K562 (cell line): ENCODE results near the gene PPP1R14C. TPM values are rescaled to one million over a fixed set of nuclear protein-coding genes. Genes with fewer than 3 reads are reported as not detected.
A peak's percentile ranks its signal among the peaks of the same experiment; 100 is the strongest.

Experiments used
- ATAC-seq: fragments of 200-7000 bp; cut with Tn5 transposase; 3 replicates; pipeline ENCODE4 v1.9.1; 2020; ENCODE audit warnings: moderate library complexity
- BruUV-seq: library from RNA; stranded (reverse); fragments of 400-500 nt; replicated peaks from 2 replicates; lab custom pipeline; 2021; lab: Mats Ljungman, UMichigan
- CTCF ChIA-PET: fragments of 300-600 bp; formaldehyde crosslinking; extraction: SDS; loops from one replicate; lab custom pipeline; 2021; ENCODE audit warnings: low intra/inter-chr PET ratio; lab: Yijun Ruan, JAX
- POLR2A ChIA-PET: fragments of 300-600, 350-650 bp; sonication (Branson Sonifier 250); formaldehyde crosslinking; extraction: SDS; loops from one replicate; lab custom pipeline; 2021; ENCODE audit warnings: antibody characterized with exemption, inconsistent platforms; lab: Yijun Ruan, JAX
- DNase-seq, 4 experiments: peaks; one replicate each; pipeline versions ENCODE4 v3.0.0 to v3.0.0-alpha.2; 2011 to 2018; ENCODE audit warnings: low spot score in 3 of 4, mixed read lengths in 3 of 4; ENCODE audit errors: extremely low read depth in 1 of 4
- FAIRE-seq: peaks from 2 replicates; lab custom pipeline; 2011; peaks lifted over from hg19 to GRCh38; lab: Jason Lieb, UNC
- H2AFZ ChIP-seq: 2 replicates; pipeline ENCODE4 v1.6.0; 2011; ENCODE audit warnings: low read depth, low read length, control low read depth, inconsistent platforms
- H3K27ac ChIP-seq: fragments of 200-600 bp; 3 replicates; pipeline ENCODE4 v1.8.0; 2011; ENCODE audit warnings: low read depth, mild to moderate bottlenecking, control low read depth, inconsistent platforms, low read length, moderate library complexity, mixed read lengths; ENCODE audit errors: extremely low read depth
- H3K27me3 ChIP-seq, 2 experiments: fragments of 300-600 bp in 1 of 2; 2 replicates in 1 of 2; 3 replicates in 1 of 2; pipeline versions ENCODE4 v1.6.0 to v1.8.0; 2011; ENCODE audit warnings: inconsistent platforms in 2 of 2, low read length in 2 of 2, mild to moderate bottlenecking in 1 of 2, mixed read lengths in 1 of 2, moderate library complexity in 1 of 2; ENCODE audit not compliant: control insufficient read depth in 2 of 2, insufficient read depth in 2 of 2
- H3K36me3 ChIP-seq: fragments of 300-600 bp; 3 replicates; pipeline ENCODE4 v1.8.0; 2011; ENCODE audit warnings: mild to moderate bottlenecking, low read length, inconsistent platforms; ENCODE audit not compliant: control insufficient read depth, insufficient read depth
- H3K4me1 ChIP-seq, 2 experiments: fragments of 200-600 bp in 1 of 2; replicated peaks in 1 of 2; 2 replicates in 1 of 2; 3 replicates in 1 of 2; pipeline versions ENCODE4 v1.5.1 to v1.8.0; 2011; ENCODE audit warnings: inconsistent platforms in 2 of 2, low read length in 2 of 2, mild to moderate bottlenecking in 1 of 2, mixed read lengths in 1 of 2, moderate library complexity in 1 of 2; ENCODE audit not compliant: control insufficient read depth in 2 of 2, insufficient read depth in 2 of 2
- H3K4me2 ChIP-seq: 2 replicates; pipeline ENCODE4 v1.6.1; 2011; ENCODE audit warnings: low read length, control low read depth, inconsistent platforms, mixed read lengths; ENCODE audit not compliant: insufficient read depth
- H3K4me3 ChIP-seq: fragments of 200-600 bp; sonication (generic), shearing (Covaris generic); 2 replicates; pipeline ENCODE4 v1.5.1; 2016; ENCODE audit warnings: control low read depth, inconsistent platforms
- H3K79me2 ChIP-seq: fragments of 200-600 bp; 3 replicates; pipeline ENCODE4 v1.8.0; 2011; ENCODE audit warnings: low read length, inconsistent platforms; ENCODE audit not compliant: control insufficient read depth, insufficient read depth
- H3K9ac ChIP-seq, 2 experiments: 2 replicates each; pipeline versions ENCODE4 v1.6.0 to v1.6.1; 2011; ENCODE audit warnings: low read depth in 2 of 2, low read length in 2 of 2, control low read depth in 1 of 2, inconsistent platforms in 1 of 2, mild to moderate bottlenecking in 1 of 2, mixed read lengths in 1 of 2; ENCODE audit not compliant: insufficient read depth in 1 of 2
- H3K9me1 ChIP-seq: one replicate; pipeline ENCODE4 v1.6.0; 2011; ENCODE audit warnings: inconsistent platforms, mild to moderate bottlenecking, low read length, moderate library complexity; ENCODE audit not compliant: control insufficient read depth, insufficient read depth
- H3K9me3 ChIP-seq: replicated peaks from 2 replicates; pipeline ENCODE4 v1.5.1; 2011; ENCODE audit warnings: low read depth, low read length, inconsistent platforms; ENCODE audit not compliant: control insufficient read depth, insufficient read depth
- H4K20me1 ChIP-seq: replicated peaks from 2 replicates; pipeline ENCODE4 v1.6.1; 2011; ENCODE audit warnings: low read length, inconsistent platforms, mixed read lengths; ENCODE audit not compliant: control insufficient read depth, insufficient read depth
- BCOR ChIP-seq: fragments of 450-650 bp; IDR thresholded peaks from 2 replicates; pipeline ENCODE4 v1.6.1; 2016
- CTCFL ChIP-seq: IDR thresholded peaks from 2 replicates; pipeline ENCODE4 v1.6.1; 2011; ENCODE audit warnings: borderline replicate concordance, low read depth, mild to moderate bottlenecking, moderate library complexity, low read length; ENCODE audit not compliant: insufficient read depth, poor library complexity, severe bottlenecking
- DACH1 ChIP-seq: fragments of 450-650 bp; IDR thresholded peaks from 2 replicates; pipeline ENCODE4 v1.6.1; 2018; ENCODE audit not compliant: partially characterized antibody
- EP300 ChIP-seq: IDR thresholded peaks from 2 replicates; pipeline ENCODE4 v1.6.1; 2012; ENCODE audit warnings: low read length, improper control_type of control experiment
- LARP7 ChIP-seq: fragments of 450-650 bp; IDR thresholded peaks from 2 replicates; pipeline ENCODE4 v1.6.1; 2016
- MAFG ChIP-seq: fragments of 450-650 bp; conservative IDR thresholded peaks from 2 replicates; pipeline ENCODE4 v1.6.1; 2016; ENCODE audit warnings: missing genetic modification characterization, missing compliant biosample characterization
- NFXL1 ChIP-seq: fragments of 450-650 bp; formaldehyde crosslinking; IDR thresholded peaks from 2 replicates; pipeline ENCODE4 v1.4.0; 2021; ENCODE audit warnings: mild to moderate bottlenecking
- NR2C2 ChIP-seq, 2 experiments: fragments of 200-800 bp in 1 of 2; sonication (Bioruptor generic) in 1 of 2; sonication (generic) in 1 of 2; formaldehyde crosslinking in 1 of 2; IDR thresholded peaks; 2 replicates each; pipeline versions ENCODE4 v1.6.1 to v1.8.0; 2016 to 2022; ENCODE audit warnings: mild to moderate bottlenecking in 1 of 2, missing compliant biosample characterization in 1 of 2, missing genetic modification characterization in 1 of 2, missing genetic modification reagents in 1 of 2
- RBM15 ChIP-seq: fragments of 200-400 bp; formaldehyde crosslinking; IDR thresholded peaks from 2 replicates; pipeline ENCODE4 v1.6.1; 2018; ENCODE audit warnings: mild to moderate bottlenecking, low read length, moderate library complexity; ENCODE audit not compliant: insufficient read depth
- RNF219 ChIP-seq: fragments of 250-450 bp; sonication (Bioruptor Pico); IDR thresholded peaks from 2 replicates; pipeline ENCODE4 v1.5.0; 2022; ENCODE audit warnings: mild to moderate bottlenecking
- SOX6 ChIP-seq: fragments of 450-650 bp; IDR thresholded peaks from 2 replicates; pipeline ENCODE4 v1.6.1; 2014; ENCODE audit warnings: mild to moderate bottlenecking
- U2AF1 ChIP-seq: fragments of 200-400 bp; formaldehyde crosslinking; optimal IDR thresholded peaks from 2 replicates; pipeline ENCODE3; 2017; ENCODE audit warnings: mild to moderate bottlenecking, low read depth, low read length, moderate library complexity
- ZNF436 ChIP-seq: fragments of 250-450, 450-650 bp; sonication (Bioruptor Pico); formaldehyde crosslinking; IDR thresholded peaks from 2 replicates; pipeline ENCODE4 v1.7.0; 2020; ENCODE audit warnings: mild to moderate bottlenecking
- WGBS: fragments of 100-300 bp; shearing (Covaris generic); methylation state at CpG from one replicate; pipeline ENCODE4 v1.1.6; 2016; ENCODE audit warnings: low coverage, mixed read lengths; ENCODE audit not compliant: insufficient coverage; ENCODE audit errors: missing lambda C conversion rate; 5-methylcytosine and 5-hydroxymethylcytosine counted together
- in situ Hi-C: fragments of 300-500 bp; cut with MboI; formaldehyde crosslinking; loops from 4 replicates; pipeline ENCODE4 v1.15.0; 2018; ENCODE audit warnings: inconsistent platforms, mixed read lengths
- intact Hi-C: fragments of 100-400 bp; cut with micrococcal nuclease; formaldehyde crosslinking; loops from 2 replicates; pipeline ENCODE4 v1.14.2; 2022
- polyA plus RNA-seq, 8 experiments: library from polyadenylated mRNA; depleted of rRNA in 4 of 8; stranded (reverse) in 5 of 8; unstranded in 3 of 8; fragments of >200 nt; fragmentation: Nextera tagmentation in 2 of 8; fragmentation: Illumina TruSeq in 1 of 8; extraction: Ambion mirVana in 2 of 8; extraction: Trizol in 1 of 8; gene quantifications; 2 replicates each; pipeline versions ENCODE4 v1.2.1 to v1.2.3, GENCODE V29; 2011 to 2014; ENCODE audit warnings: inconsistent platforms in 1 of 8, missing spikeins in 1 of 8
- total RNA-seq, 7 experiments: library from RNA; depleted of rRNA in 6 of 7; stranded (reverse); fragments of >200 nt in 6 of 7; fragmentation: Illumina TruSeq in 2 of 7; extraction: Trizol in 2 of 7; gene quantifications; 2 replicates each; pipeline versions ENCODE4 v1.2.1 to v1.2.3, GENCODE V29; 2011 to 2021; ENCODE audit warnings: low replicate concordance in 1 of 7
- TF ChIP-seq, protein P1 (sequence below): fragments of 450-650 bp; IDR thresholded peaks from 2 replicates; pipeline ENCODE4 v1.6.1; 2016; ENCODE audit warnings: missing biosample characterization, missing genetic modification characterization

PPP1R14C gene
- total and polyA plus RNA-seq, 9 of the 15 experiments (the other 6 are each of a cell fraction or from before 2014, with no cell fraction given) = 4.5 to 16.6 (median 11.9) TPM

DNA sequence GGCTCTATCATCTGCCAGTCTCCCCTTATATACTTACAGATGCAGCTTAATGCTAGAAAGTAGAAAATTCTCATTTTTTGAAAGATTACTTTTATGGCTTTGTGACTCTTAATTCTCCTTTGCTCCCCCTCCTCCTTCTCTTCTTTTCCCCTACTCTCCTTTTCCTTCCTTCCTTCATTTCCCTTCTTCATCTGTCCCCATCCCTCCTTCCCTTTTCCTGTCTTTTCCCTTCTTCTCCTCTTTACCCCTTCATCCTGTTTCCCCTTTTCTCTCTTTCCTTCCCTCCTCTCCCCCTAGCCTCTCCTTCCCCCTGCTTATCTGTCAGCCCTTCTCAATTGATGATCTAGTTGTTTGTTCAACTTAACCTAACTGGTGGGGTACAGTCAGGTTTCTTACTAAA is 71.5 kb downstream of the PPP1R14C start (continued):
- TF ChIP-seq LARP7 = peak; percentile 71; the same call in 1 of the 2 replicates
- TF ChIP-seq NFXL1 (CRISPR knock-in tag) = no peak
- no peak for TF ChIP-seq DACH1

GRCh38 chr6:150220634-150221551 is 78.0 kb downstream of the PPP1R14C start:
- H3K9ac ChIP-seq = 0 out of 4 replicates have a peak overlapping the region, but pooled peaks of 1 of the 2 experiments have one; percentile 28
- 27% methylated on average over 6 of the region's 6 CpGs for WGBS
- H3K27ac ChIP-seq = no peak overlapping the region; the same call in 2 of the 3 replicates
- BruUV-seq = no TSS peak
- DNase-seq = no peak
- intact Hi-C loops = no loop called here
- H3K27me3 ChIP-seq = no peaks in the 10 kb centered on the region
- no peaks in the 10 kb centered on the region for H3K9me1 ChIP-seq
- in situ Hi-C loops = no loop called here
- H3K4me2 ChIP-seq = no peak overlapping the region
- H3K36me3 ChIP-seq = no peaks in the 10 kb centered on the region
- peaks cover 0 to 15% of the 10 kb centered on the region in 2 experiments; a peak in 3 of 5 replicates for H3K4me1 ChIP-seq
- no peaks in the 10 kb centered on the region for H4K20me1 ChIP-seq
- ChIA-PET CTCF (no interaction called here), POLR2A (interaction anchor here (0.9 to 1.3 kb wide), 3 partner anchors 9 to 44 kb away, joined by 3 read pairs; no protein-coding TSS in a partner anchor)
- H3K9me3 ChIP-seq = no peaks in the 10 kb centered on the region
- no peak for FAIRE-seq
- peak; percentile 64 for ATAC-seq
- H3K4me3 ChIP-seq = no peak overlapping the region
- peak overlapping the region; percentile 35 for H2AFZ ChIP-seq
- no peaks in the 10 kb centered on the region for H3K79me2 ChIP-seq
- TF ChIP-seq MAFG (tag) (no peak), BCOR (no peak), U2AF1 (no peak), NR2C2 (CRISPR knock-in tag; IDR thresholded peaks at IDR 0.05) (no peak), NR2C2 (tag; IDR thresholded peaks at IDR 0.05) (peak; percentile 28; the same call in 1 of the 2 replicates), CTCFL (no peak), RNF219 (no peak), EP300 (peak; percentile 59; the same call in 1 of the 2 replicates), RBM15 (no peak), ZNF436 (CRISPR knock-in tag) (no peak), SOX6 (no peak)
- TF ChIP-seq, protein P1, sequence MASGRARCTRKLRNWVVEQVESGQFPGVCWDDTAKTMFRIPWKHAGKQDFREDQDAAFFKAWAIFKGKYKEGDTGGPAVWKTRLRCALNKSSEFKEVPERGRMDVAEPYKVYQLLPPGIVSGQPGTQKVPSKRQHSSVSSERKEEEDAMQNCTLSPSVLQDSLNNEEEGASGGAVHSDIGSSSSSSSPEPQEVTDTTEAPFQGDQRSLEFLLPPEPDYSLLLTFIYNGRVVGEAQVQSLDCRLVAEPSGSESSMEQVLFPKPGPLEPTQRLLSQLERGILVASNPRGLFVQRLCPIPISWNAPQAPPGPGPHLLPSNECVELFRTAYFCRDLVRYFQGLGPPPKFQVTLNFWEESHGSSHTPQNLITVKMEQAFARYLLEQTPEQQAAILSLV = no peak
